HepG2 (cell line): ENCODE results near the gene F7. TPM values are rescaled to one million over a fixed set of nuclear protein-coding genes. Genes with fewer than 3 reads are reported as not detected.
A peak's percentile ranks its signal among the peaks of the same experiment; 100 is the strongest.

Source experiments
- ATAC-seq: fragments of 200-7000 bp; cut with Tn5 transposase; 3 replicates; pipeline ENCODE4 v1.9.1; 2020; ENCODE audit warnings: mild to moderate bottlenecking, moderate library complexity
- BruUV-seq: library from RNA; stranded (reverse); fragments of 400-500 nt; replicated peaks from 2 replicates; lab custom pipeline; 2021; lab: Mats Ljungman, UMichigan
- CTCF ChIA-PET: fragments of 300-600 bp; formaldehyde crosslinking; extraction: SDS; loops from one replicate; lab custom pipeline; 2021; ENCODE audit warnings: low total read pairs, inconsistent platforms, low intra/inter-chr PET ratio; lab: Yijun Ruan, JAX
- POLR2A ChIA-PET: fragments of 350-600 bp; sonication (Branson Sonifier 250); formaldehyde crosslinking; loops from one replicate; lab custom pipeline; 2020; ENCODE audit warnings: antibody characterized with exemption, inconsistent platforms; lab: Yijun Ruan, JAX
- DNase-seq: peaks from one replicate; pipeline ENCODE4 v3.0.0-alpha.2; 2015; ENCODE audit warnings: low spot score
- FAIRE-seq: peaks from 3 replicates; lab custom pipeline; 2011; peaks lifted over from hg19 to GRCh38; lab: Jason Lieb, UNC
- H2AFZ ChIP-seq: one replicate; pipeline ENCODE4 v1.6.1; 2011; ENCODE audit warnings: low read length, inconsistent platforms
- H3K27ac ChIP-seq: fragments of 300-600 bp; 3 replicates; pipeline ENCODE4 v1.8.0; 2011; ENCODE audit warnings: mixed run types, mild to moderate bottlenecking, mixed read lengths, low read length, inconsistent platforms; ENCODE audit not compliant: insufficient read depth; ENCODE audit errors: extremely low read length
- H3K27me3 ChIP-seq, 2 experiments: fragments of 200-600 bp in 1 of 2; 2 replicates in 1 of 2; 3 replicates in 1 of 2; pipeline versions ENCODE4 v1.6.0 to v1.8.0; 2011; ENCODE audit warnings: low read length in 2 of 2, mild to moderate bottlenecking in 2 of 2, moderate library complexity in 2 of 2, inconsistent platforms in 1 of 2; ENCODE audit not compliant: insufficient read depth in 2 of 2, control insufficient read depth in 1 of 2
- H3K36me3 ChIP-seq, 2 experiments: fragments of 200-600 bp in 1 of 2; replicated peaks in 1 of 2; 2 replicates in 1 of 2; 3 replicates in 1 of 2; pipeline versions ENCODE4 v1.5.1 to v1.8.0; 2011; ENCODE audit warnings: low read length in 2 of 2, inconsistent platforms in 1 of 2; ENCODE audit not compliant: insufficient read depth in 2 of 2, control insufficient read depth in 1 of 2
- H3K4me1 ChIP-seq: 2 replicates; pipeline ENCODE4 v1.5.1; 2012; ENCODE audit warnings: low read length, inconsistent platforms; ENCODE audit not compliant: insufficient read depth
- H3K4me2 ChIP-seq: 2 replicates; pipeline ENCODE4 v1.6.0; 2011; ENCODE audit warnings: low read depth, low read length, inconsistent platforms
- H3K4me3 ChIP-seq, 3 experiments: fragments of 200-600 bp in 1 of 3; sonication (generic), shearing (Covaris generic) in 1 of 3; replicated peaks in 1 of 3; 2 replicates each; pipeline ENCODE4 v1.5.1; 2011 to 2016; ENCODE audit warnings: low read length in 3 of 3, inconsistent platforms in 2 of 3, low read depth in 2 of 3, mild to moderate bottlenecking in 2 of 3, control low read depth in 1 of 3, mixed read lengths in 1 of 3; ENCODE audit not compliant: insufficient read depth in 1 of 3
- H3K79me2 ChIP-seq: one replicate; pipeline ENCODE4 v1.6.1; 2011; ENCODE audit warnings: low read length, inconsistent platforms; ENCODE audit not compliant: insufficient read depth
- H3K9ac ChIP-seq: 2 replicates; pipeline ENCODE4 v1.6.0; 2011; ENCODE audit warnings: mild to moderate bottlenecking, low read depth, low read length, inconsistent platforms; ENCODE audit not compliant: insufficient read depth
- H3K9me3 ChIP-seq: 2 replicates; pipeline ENCODE4 v1.5.1; 2012; ENCODE audit warnings: mild to moderate bottlenecking, low read length
- H4K20me1 ChIP-seq: 2 replicates; pipeline ENCODE4 v1.6.0; 2011; ENCODE audit warnings: inconsistent platforms, mild to moderate bottlenecking, low read length, moderate library complexity; ENCODE audit not compliant: insufficient read depth
- DRAP1 ChIP-seq: IDR thresholded peaks from 2 replicates; pipeline ENCODE4 v1.6.1; 2016; ENCODE audit warnings: missing genetic modification reagents, missing compliant biosample characterization
- IRF2 ChIP-seq: IDR thresholded peaks from 2 replicates; pipeline ENCODE4 v1.6.1; 2018; ENCODE audit warnings: missing genetic modification reagents, missing compliant biosample characterization
- NFE2 ChIP-seq: sonication (generic); formaldehyde crosslinking; IDR thresholded peaks from 2 replicates; pipeline ENCODE4 v1.4.0; 2020; ENCODE audit warnings: missing genetic modification reagents
- NONO ChIP-seq, 2 experiments: fragments of 450-650 bp in 1 of 2; sonication (generic) in 1 of 2; formaldehyde crosslinking in 1 of 2; IDR thresholded peaks in 1 of 2; conservative IDR thresholded peaks in 1 of 2; 2 replicates each; pipeline versions ENCODE4 v1.6.1 to v1.8.0; 2017 to 2022; ENCODE audit warnings: mild to moderate bottlenecking in 1 of 2, missing genetic modification reagents in 1 of 2, moderate library complexity in 1 of 2
- PCBP1 ChIP-seq: fragments of 200-400 bp; formaldehyde crosslinking; IDR thresholded peaks from 2 replicates; pipeline ENCODE4 v1.6.1; 2017; ENCODE audit warnings: mild to moderate bottlenecking, low read depth, low read length, borderline replicate concordance
- THAP8 ChIP-seq: sonication (generic); formaldehyde crosslinking; IDR thresholded peaks from 2 replicates; pipeline ENCODE4 v1.5.1; 2020; ENCODE audit warnings: missing genetic modification reagents, mild to moderate bottlenecking, borderline replicate concordance
- ZBTB38 ChIP-seq: sonication (generic); formaldehyde crosslinking; IDR thresholded peaks from 2 replicates; pipeline ENCODE4 v1.5.1; 2020; ENCODE audit warnings: mild to moderate bottlenecking, missing genetic modification reagents
- ZBTB7A ChIP-seq: sonication (generic); formaldehyde crosslinking; IDR thresholded peaks from 2 replicates; pipeline ENCODE4 v1.8.0; 2022; ENCODE audit warnings: mild to moderate bottlenecking, missing genetic modification reagents
- WGBS: methylation state at CpG from one replicate; pipeline ENCODE4 v1.1.6; 2017; ENCODE audit warnings: low lambda C conversion rate; 5-methylcytosine and 5-hydroxymethylcytosine counted together
- in situ Hi-C: cut with HindIII; loops from 2 replicates; pipeline ENCODE4 v1.10.0; 2017; ENCODE audit warnings: low pct_unique_long_range_greater_than_20kb; ENCODE audit not compliant: extremely low pct_ligation_motif_present
- intact Hi-C: fragments of 100-400 bp; cut with micrococcal nuclease; formaldehyde crosslinking; loops from one replicate; pipeline ENCODE4 v1.10.0; 2022; ENCODE audit not compliant: unreplicated experiment
- polyA plus RNA-seq, 8 experiments: library from polyadenylated mRNA; depleted of rRNA in 3 of 8; stranded (reverse) in 7 of 8; unstranded in 1 of 8; fragments of >200 nt; fragmentation: Illumina TruSeq in 4 of 8; extraction: Trizol in 4 of 8; gene quantifications; 2 replicates each; pipeline versions ENCODE4 v1.2.1 to v1.2.3, GENCODE V29; 2011 to 2016; ENCODE audit warnings: low read depth in 4 of 8, missing spikeins in 1 of 8, mixed read lengths in 1 of 8; ENCODE audit not compliant: insufficient read depth in 1 of 8
- total RNA-seq, 5 experiments: library from RNA; depleted of rRNA; stranded (reverse); fragments of >200 nt; fragmentation: Illumina TruSeq; extraction: Trizol; gene quantifications; 2 replicates each; pipeline ENCODE4 v1.2.3, GENCODE V29; 2016; ENCODE audit warnings: low read depth in 1 of 5

The F7 gene
- total and polyA plus RNA-seq, 2 of the 13 experiments (the other 11 are each of a cell fraction or from before 2014, with no cell fraction given): 12.6 to 26.5 TPM

GRCh38 chr13:113118261-113119021 lies 12.8 kb downstream of the F7 start (continued):
- no peak for TF ChIP-seq DRAP1 (CRISPR knock-in tag)
- no peak for TF ChIP-seq ZBTB7A (CRISPR knock-in tag)
- TF ChIP-seq NFE2 (CRISPR knock-in tag): no peak
- TF ChIP-seq PCBP1: no peak
- TF ChIP-seq THAP8 (CRISPR knock-in tag): no peak

GRCh38 chr13:113119166-113119821 lies 13.7 kb downstream of the F7 start:
- Histone ChIP-seq H4K20me1 (peaks cover 4% of the 10 kb centered on the region; the same call in 1 of the 2 replicates), H2AFZ (no peak overlapping the region), H3K4me3 (no peak overlapping the region), H3K79me2 (peaks cover 17% of the 10 kb centered on the region), H3K27me3 (no peaks in the 10 kb centered on the region; a peak in 1 of 5 replicates), H3K9me3 (no peaks in the 10 kb centered on the region), H3K9ac (no peak overlapping the region), H3K4me2 (no peak overlapping the region), H3K36me3 (peaks cover 0 to 1% of the 10 kb centered on the region in 2 experiments; a peak in 1 of 5 replicates), H3K4me1 (peaks cover 13% of the 10 kb centered on the region), H3K27ac (no peak overlapping the region)
- no peak for TF ChIP-seq IRF2 (CRISPR knock-in tag)
- TF ChIP-seq NONO (IDR thresholded peaks at IDR 0.05): no peak
- TF ChIP-seq NONO (CRISPR knock-in tag; conservative IDR thresholded peaks at IDR 0.05): 0 out of 2 replicates have a peak, but pooled peaks have one; percentile 33
- peak; percentile 80; the same call in 1 of the 2 replicates for TF ChIP-seq ZBTB38 (CRISPR knock-in tag)
- ATAC-seq (no peak), DNase-seq (no peak), FAIRE-seq (no peak)
- WGBS: 95% methylated on average over 10 of the region's 16 CpGs
- CTCF ChIA-PET: no interaction called here
- in situ Hi-C loops: no loop called here
- TSS peak; percentile 35 for BruUV-seq
- intact Hi-C loops: no loop called here
- POLR2A ChIA-PET: no interaction called here
